CD14-positive monocyte (primary cell): ENCODE measurements around the gene GLP2R. TPM values are rescaled to one million over a fixed set of nuclear protein-coding genes. Genes with fewer than 3 reads are reported as not detected.

Experiments used
- DNase-seq, 3 donors: peaks; one replicate each; pipeline ENCODE4 v3.0.0-alpha.2; 2011 to 2022
- H2AFZ ChIP-seq: 2 replicates; pipeline ENCODE4 v1.6.0; 2012; ENCODE audit warnings: mild to moderate bottlenecking, low read depth, low read length, inconsistent platforms; ENCODE audit not compliant: insufficient read depth, poor library complexity, severe bottlenecking
- H3K27ac ChIP-seq, 2 donors: 1 replicate in 1 of 2; 2 replicates in 1 of 2; pipeline ENCODE4 v1.5.1; 2012 to 2013; ENCODE audit warnings: low read length in 2 of 2, control low read depth in 1 of 2, inconsistent platforms in 1 of 2, low read depth in 1 of 2, mild to moderate bottlenecking in 1 of 2
- H3K27me3 ChIP-seq, 2 donors: one replicate each; pipeline versions ENCODE4 v1.6.0 to v1.6.1; 2011 to 2013; ENCODE audit warnings: low read length in 2 of 2; ENCODE audit not compliant: control insufficient read depth in 2 of 2, insufficient read depth in 2 of 2
- H3K36me3 ChIP-seq, 2 donors: replicated peaks in 1 of 2; 1 replicate in 1 of 2; 2 replicates in 1 of 2; pipeline versions ENCODE4 v1.5.1 to v1.6.1; 2012 to 2013; ENCODE audit warnings: low read length in 2 of 2, control low read depth in 1 of 2, inconsistent platforms in 1 of 2, mild to moderate bottlenecking in 1 of 2; ENCODE audit not compliant: insufficient read depth in 2 of 2, control insufficient read depth in 1 of 2
- H3K4me1 ChIP-seq, 2 donors: 1 replicate in 1 of 2; 2 replicates in 1 of 2; pipeline versions ENCODE4 v1.5.1 to v1.6.1; 2012 to 2013; ENCODE audit warnings: low read length in 2 of 2, control low read depth in 1 of 2, inconsistent platforms in 1 of 2, mild to moderate bottlenecking in 1 of 2, moderate library complexity in 1 of 2; ENCODE audit not compliant: insufficient read depth in 2 of 2, control insufficient read depth in 1 of 2
- H3K4me2 ChIP-seq: replicated peaks from 2 replicates; pipeline ENCODE3; 2012; ENCODE audit warnings: low read length, moderate library complexity, mild to moderate bottlenecking; ENCODE audit not compliant: poor library complexity, severe bottlenecking; ENCODE audit errors: extremely low read depth
- H3K4me3 ChIP-seq, 3 experiments: fragments of 200-600 bp in 1 of 3; sonication (generic) in 1 of 3; replicated peaks in 1 of 3; 1 replicate in 2 of 3; 2 replicates in 1 of 3; pipeline ENCODE4 v1.5.1; 2011 to 2013; ENCODE audit warnings: low read length in 3 of 3, mild to moderate bottlenecking in 3 of 3, control low read depth in 2 of 3, low read depth in 2 of 3, inconsistent platforms in 1 of 3, moderate library complexity in 1 of 3
- H3K79me2 ChIP-seq: 2 replicates; pipeline ENCODE4 v1.6.0; 2012; ENCODE audit warnings: mild to moderate bottlenecking, control low read depth, inconsistent platforms, low read length, moderate library complexity; ENCODE audit not compliant: insufficient read depth
- H3K9ac ChIP-seq: 2 replicates; pipeline ENCODE4 v1.6.0; 2017; ENCODE audit warnings: low read length, mild to moderate bottlenecking; ENCODE audit not compliant: insufficient read depth, poor library complexity, severe bottlenecking
- H3K9me3 ChIP-seq, 2 donors: replicated peaks in 1 of 2; 1 replicate in 1 of 2; 2 replicates in 1 of 2; pipeline versions ENCODE4 v1.5.1 to v1.6.1; 2012 to 2013; ENCODE audit warnings: low read length in 2 of 2, control low read depth in 1 of 2; ENCODE audit not compliant: control insufficient read depth in 1 of 2, insufficient read depth in 1 of 2
- H4K20me1 ChIP-seq: 2 replicates; pipeline ENCODE4 v1.6.0; 2012; ENCODE audit warnings: mild to moderate bottlenecking, low read length, control low read depth, moderate library complexity; ENCODE audit not compliant: insufficient read depth
- H3K27ac Mint-ChIP-seq, 7 donors: one replicate each; pipeline ENCODE4 v1.8.0; 2020; ENCODE audit warnings: mild to moderate bottlenecking in 7 of 7, mixed read lengths in 7 of 7, moderate library complexity in 6 of 7, inconsistent platforms in 2 of 7
- H3K27me3 Mint-ChIP-seq, 3 donors: one replicate each; pipeline ENCODE4 v1.8.0; 2021 to 2022; ENCODE audit warnings: low read depth in 3 of 3, mild to moderate bottlenecking in 3 of 3, mixed read lengths in 3 of 3, moderate library complexity in 3 of 3, inconsistent platforms in 1 of 3
- H3K36me3 Mint-ChIP-seq, 2 donors: one replicate each; pipeline ENCODE4 v1.8.0; 2020; ENCODE audit warnings: mixed read lengths in 2 of 2, inconsistent platforms in 1 of 2, mild to moderate bottlenecking in 1 of 2
- H3K4me1 Mint-ChIP-seq: one replicate; pipeline ENCODE4 v1.8.0; 2020; ENCODE audit warnings: mild to moderate bottlenecking, mixed read lengths
- H3K4me3 Mint-ChIP-seq, 2 donors: one replicate each; pipeline ENCODE4 v1.8.0; 2020; ENCODE audit warnings: mild to moderate bottlenecking in 2 of 2, mixed read lengths in 2 of 2, moderate library complexity in 1 of 2
- H3K9me3 Mint-ChIP-seq, 7 donors: one replicate each; pipeline ENCODE4 v1.8.0; 2020 to 2022; ENCODE audit warnings: mixed read lengths in 7 of 7, mild to moderate bottlenecking in 6 of 7, moderate library complexity in 6 of 7, inconsistent platforms in 2 of 7
- WGBS: methylation state at CpG from one replicate; pipeline ENCODE4 v1.1.5; 2013; ENCODE audit warnings: missing lambda C conversion rate; ENCODE audit not compliant: insufficient coverage; 5-methylcytosine and 5-hydroxymethylcytosine counted together
- intact Hi-C, 2 donors: fragments of 100-400 bp; cut with micrococcal nuclease; formaldehyde crosslinking; loops; one replicate each; pipeline versions ENCODE4 v1.15.0 to v1.15.1; 2023
- polyA plus RNA-seq, 3 donors: library from polyadenylated mRNA; depleted of rRNA in 1 of 3; unstranded in 2 of 3; stranded (reverse) in 1 of 3; fragments of 300-500 nt in 2 of 3; fragments of >200 nt in 1 of 3; fragmentation: Illumina TruSeq in 2 of 3; gene quantifications; 1 replicate in 2 of 3; 2 replicates in 1 of 3; pipeline ENCODE4 v1.2.3, GENCODE V29; 2012 to 2021
- TF ChIP-seq, protein P1 (sequence below): fragments of 200-600 bp; IDR thresholded peaks from one replicate; pipeline ENCODE4 v1.8.0; 2022; ENCODE audit warnings: antibody characterized with exemption, mild to moderate bottlenecking

GLP2R gene
- polyA plus RNA-seq, 3 donors = not detected

DNA sequence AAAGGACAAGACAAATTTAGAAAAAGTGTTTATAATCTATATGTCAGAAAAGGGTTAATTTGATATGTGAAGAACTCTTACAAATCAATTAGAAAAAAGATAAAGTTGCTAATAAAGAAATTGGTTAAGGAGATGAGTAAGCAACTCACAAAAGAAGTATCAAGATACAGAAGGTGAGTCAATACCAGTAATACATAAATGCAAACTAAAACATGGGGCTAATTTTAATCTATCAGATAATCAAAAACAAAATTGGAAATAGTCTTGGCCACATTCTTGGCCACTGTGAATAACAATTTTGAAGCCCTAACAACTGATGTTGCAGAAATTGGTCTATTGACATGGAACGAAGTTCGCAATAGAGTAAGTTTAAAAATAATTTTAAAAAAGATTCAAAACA lies 41.2 kb upstream of the GLP2R start:
- Histone ChIP-seq H3K27ac (no peak overlapping the region), H3K79me2 (no peaks in the 10 kb centered on the region), H4K20me1 (no peaks in the 10 kb centered on the region), H3K27me3 (peaks cover 0 to 2% of the 10 kb centered on the region in 2 donors), H3K4me2 (no peak overlapping the region), H3K9me3 (no peaks in the 10 kb centered on the region), H3K36me3 (no peaks in the 10 kb centered on the region), H3K9ac (no peak overlapping the region), H3K4me3 (no peak overlapping the region), H2AFZ (no peak overlapping the region), H3K4me1 (no peaks in the 10 kb centered on the region)
- WGBS = no CpG with 5 or more reads among the region's 2 CpGs
- Mint-ChIP-seq H3K36me3 (no peaks in the 10 kb centered on the region), H3K4me3 (no peak overlapping the region), H3K27me3 (peaks cover 6 to 8% (median 6%) of the 10 kb centered on the region in 3 donors), H3K27ac (no peak overlapping the region), H3K9me3 (no peaks in the 10 kb centered on the region), H3K4me1 (no peaks in the 10 kb centered on the region)
- no peak for DNase-seq
- intact Hi-C loops = no loop called here
- TF ChIP-seq, protein P1, sequence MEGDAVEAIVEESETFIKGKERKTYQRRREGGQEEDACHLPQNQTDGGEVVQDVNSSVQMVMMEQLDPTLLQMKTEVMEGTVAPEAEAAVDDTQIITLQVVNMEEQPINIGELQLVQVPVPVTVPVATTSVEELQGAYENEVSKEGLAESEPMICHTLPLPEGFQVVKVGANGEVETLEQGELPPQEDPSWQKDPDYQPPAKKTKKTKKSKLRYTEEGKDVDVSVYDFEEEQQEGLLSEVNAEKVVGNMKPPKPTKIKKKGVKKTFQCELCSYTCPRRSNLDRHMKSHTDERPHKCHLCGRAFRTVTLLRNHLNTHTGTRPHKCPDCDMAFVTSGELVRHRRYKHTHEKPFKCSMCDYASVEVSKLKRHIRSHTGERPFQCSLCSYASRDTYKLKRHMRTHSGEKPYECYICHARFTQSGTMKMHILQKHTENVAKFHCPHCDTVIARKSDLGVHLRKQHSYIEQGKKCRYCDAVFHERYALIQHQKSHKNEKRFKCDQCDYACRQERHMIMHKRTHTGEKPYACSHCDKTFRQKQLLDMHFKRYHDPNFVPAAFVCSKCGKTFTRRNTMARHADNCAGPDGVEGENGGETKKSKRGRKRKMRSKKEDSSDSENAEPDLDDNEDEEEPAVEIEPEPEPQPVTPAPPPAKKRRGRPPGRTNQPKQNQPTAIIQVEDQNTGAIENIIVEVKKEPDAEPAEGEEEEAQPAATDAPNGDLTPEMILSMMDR = no peak

- H3K27ac ChIP-seq = no peak overlapping the region
- TF ChIP-seq, protein P1 = no peak
- no peak overlapping the region for H2AFZ ChIP-seq
- no peaks in the 10 kb centered on the region for H3K4me1 Mint-ChIP-seq
- no peak overlapping the region for H3K4me2 ChIP-seq
- no peaks in the 10 kb centered on the region for H3K9me3 Mint-ChIP-seq
- WGBS = 93% methylated on average over 5 of the region's 8 CpGs
- peaks cover 3 to 8% (median 6%) of the 10 kb centered on the region in 3 donors for H3K27me3 Mint-ChIP-seq
- H3K27me3 ChIP-seq = no peaks in the 10 kb centered on the region
- no peak overlapping the region for H3K4me3 Mint-ChIP-seq
- no peaks in the 10 kb centered on the region for H4K20me1 ChIP-seq
- intact Hi-C loops = no loop called here
- no peaks in the 10 kb centered on the region for H3K36me3 ChIP-seq
- H3K27ac Mint-ChIP-seq = no peak overlapping the region
- H3K9me3 ChIP-seq = no peaks in the 10 kb centered on the region
- no peaks in the 10 kb centered on the region for H3K36me3 Mint-ChIP-seq
- H3K4me3 ChIP-seq = no peak overlapping the region
- DNase-seq = no peak
- no peak overlapping the region for H3K9ac ChIP-seq
- no peaks in the 10 kb centered on the region for H3K79me2 ChIP-seq
- no peaks in the 10 kb centered on the region for H3K4me1 ChIP-seq
Observed at GRCh38 chr17:9788601-9789000, 37.1 kb upstream of the GLP2R start.
